ENCODE data around the gene TUFT1.

GRCh38 chr1:151581921-151582320, 41.8 kb downstream of the TUFT1 start:
- no peak for TF ChIP-seq CTCF (IDR thresholded peaks at IDR 0.05)
- TF ChIP-seq POLR2A (IDR thresholded peaks at IDR 0.05): no peak
